C4-2B (cell line): ENCODE results near the gene KIAA0930.
A peak's percentile ranks its signal among the peaks of the same experiment; 100 is the strongest.

Experiments used
- H3K27ac ChIP-seq: fragments of 450-650 bp; 2 replicates; pipeline ENCODE4 v1.5.1; 2017
- ZFX ChIP-seq: fragments of 450-650 bp; IDR thresholded peaks from 2 replicates; pipeline ENCODE4 v1.6.1; 2017
- TF ChIP-seq, protein P1 (sequence below): fragments of 450-650 bp; conservative IDR thresholded peaks from 2 replicates; pipeline ENCODE4 v1.5.1; 2017; ENCODE audit warnings: mild to moderate bottlenecking

KIAA0930 gene

DNA sequence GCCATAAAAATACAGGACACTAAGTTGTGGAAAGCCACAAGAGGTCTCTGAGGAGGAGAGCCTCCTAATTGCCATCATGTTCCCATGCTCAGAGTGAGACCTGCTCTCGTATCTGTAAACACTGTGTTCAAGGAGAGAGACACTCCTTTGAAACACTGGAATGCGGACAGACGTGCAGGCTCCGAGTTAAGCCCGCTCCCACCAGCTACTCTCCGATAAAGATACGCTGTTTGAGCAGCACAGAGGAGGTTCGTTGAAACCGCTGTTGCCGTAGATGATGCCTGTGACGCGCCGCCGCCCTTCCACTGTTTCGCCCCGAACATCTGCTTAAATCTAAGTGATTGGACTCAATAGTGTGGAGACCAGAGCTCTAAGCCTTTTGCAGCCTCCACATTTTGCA, 51.9 kb downstream of the KIAA0930 start:
- TF ChIP-seq, protein P1, sequence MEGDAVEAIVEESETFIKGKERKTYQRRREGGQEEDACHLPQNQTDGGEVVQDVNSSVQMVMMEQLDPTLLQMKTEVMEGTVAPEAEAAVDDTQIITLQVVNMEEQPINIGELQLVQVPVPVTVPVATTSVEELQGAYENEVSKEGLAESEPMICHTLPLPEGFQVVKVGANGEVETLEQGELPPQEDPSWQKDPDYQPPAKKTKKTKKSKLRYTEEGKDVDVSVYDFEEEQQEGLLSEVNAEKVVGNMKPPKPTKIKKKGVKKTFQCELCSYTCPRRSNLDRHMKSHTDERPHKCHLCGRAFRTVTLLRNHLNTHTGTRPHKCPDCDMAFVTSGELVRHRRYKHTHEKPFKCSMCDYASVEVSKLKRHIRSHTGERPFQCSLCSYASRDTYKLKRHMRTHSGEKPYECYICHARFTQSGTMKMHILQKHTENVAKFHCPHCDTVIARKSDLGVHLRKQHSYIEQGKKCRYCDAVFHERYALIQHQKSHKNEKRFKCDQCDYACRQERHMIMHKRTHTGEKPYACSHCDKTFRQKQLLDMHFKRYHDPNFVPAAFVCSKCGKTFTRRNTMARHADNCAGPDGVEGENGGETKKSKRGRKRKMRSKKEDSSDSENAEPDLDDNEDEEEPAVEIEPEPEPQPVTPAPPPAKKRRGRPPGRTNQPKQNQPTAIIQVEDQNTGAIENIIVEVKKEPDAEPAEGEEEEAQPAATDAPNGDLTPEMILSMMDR, result no peak
- no peak for TF ChIP-seq ZFX
- peak overlapping the region; percentile 93 for H3K27ac ChIP-seq

- TF ChIP-seq ZFX, result no peak
- TF ChIP-seq, protein P1, result no peak
- H3K27ac ChIP-seq, result peak overlapping the region; percentile 93
These were observed 52.8 kb downstream of the KIAA0930 start for GRCh38 chr22:45187891-45188290.

GRCh38 chr22:45185718-45186514, 54.8 kb downstream of the KIAA0930 start:
- no peak overlapping the region for H3K27ac ChIP-seq
- TF ChIP-seq ZFX, result no peak
- TF ChIP-seq, protein P1, result no peak

DNA sequence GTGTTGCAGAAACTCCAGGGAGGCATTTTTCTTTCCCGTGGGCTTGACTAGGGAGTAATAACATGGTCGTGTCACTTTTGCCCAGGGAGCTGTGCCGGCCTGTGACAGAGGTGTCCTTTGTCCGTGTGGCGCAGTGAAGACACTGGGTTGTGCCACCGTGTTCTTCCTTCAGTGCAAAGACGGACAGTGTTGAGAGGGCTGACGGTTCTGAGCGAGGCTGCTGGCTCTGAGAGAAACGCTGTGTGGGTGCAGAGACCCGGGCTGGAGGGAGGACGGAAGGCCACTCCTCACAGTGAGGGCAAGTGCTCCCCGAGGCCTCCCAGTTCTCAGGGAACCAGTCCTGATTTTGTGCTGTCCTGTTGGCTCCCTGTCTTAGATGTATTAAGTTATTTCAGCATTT, 56.7 kb downstream of the KIAA0930 start:
- no peak for TF ChIP-seq ZFX
- TF ChIP-seq, protein P1, result no peak
- H3K27ac ChIP-seq, result no peak overlapping the region

- TF ChIP-seq, protein P1, result no peak
- no peak for TF ChIP-seq ZFX
- H3K27ac ChIP-seq, result no peak overlapping the region
These were observed 58.9 kb downstream of the KIAA0930 start for GRCh38 chr22:45181766-45182165.

DNA sequence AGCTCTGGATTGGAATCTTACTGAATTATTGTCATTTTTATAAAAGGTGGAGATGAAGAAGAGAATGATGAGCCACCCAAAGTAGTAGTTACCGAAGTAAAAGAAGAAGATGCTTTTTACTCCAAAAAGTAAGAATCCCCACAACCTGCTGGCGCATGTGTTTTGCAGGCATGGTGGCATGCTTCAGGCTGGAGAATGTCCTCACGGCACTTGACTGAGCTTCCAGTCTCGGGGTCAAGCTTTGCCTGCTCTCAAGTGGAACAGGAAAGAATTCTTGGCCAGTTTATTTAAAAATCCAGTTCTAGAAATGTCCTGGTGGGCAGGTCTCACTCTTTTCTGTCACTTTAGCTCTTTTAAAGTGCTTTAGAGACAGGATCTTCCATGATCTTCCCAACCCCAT, 59.5 kb downstream of the KIAA0930 start:
- TF ChIP-seq, protein P1, result no peak
- TF ChIP-seq ZFX, result no peak
- H3K27ac ChIP-seq, result no peak overlapping the region

- no peak overlapping the region for H3K27ac ChIP-seq
- TF ChIP-seq, protein P1, result no peak
- no peak for TF ChIP-seq ZFX
These were observed 60.5 kb downstream of the KIAA0930 start for GRCh38 chr22:45180146-45180679.
